Right lobe of liver (tissue), 6 donors: ENCODE measurements around the gene KRT38. TPM values are rescaled to one million over a fixed set of nuclear protein-coding genes. Genes with fewer than 3 reads are reported as not detected.

ENCODE experiments used
- ATAC-seq, 4 donors: fragments of 200-7000 bp; cut with Tn5 transposase; one replicate each; pipeline ENCODE4 v1.9.1; 2020; ENCODE audit warnings: mild to moderate bottlenecking in 4 of 4, moderate library complexity in 4 of 4
- DNase-seq, 3 donors: peaks; one replicate each; pipeline ENCODE4 v3.0.0-alpha.2; 2020
- H3K27ac ChIP-seq, 3 donors: fragments of 200-600 bp; one replicate each; pipeline ENCODE4 v1.8.0; 2022
- H3K27me3 ChIP-seq, 2 donors: fragments of 200-600 bp; one replicate each; pipeline ENCODE4 v1.8.0; 2022
- H3K36me3 ChIP-seq, 4 donors: fragments of 200-600 bp; sonication (generic) in 1 of 4; one replicate each; pipeline versions ENCODE4 v1.5.1 to v1.8.0; 2017 to 2022; ENCODE audit warnings: control low read depth in 1 of 4
- H3K4me1 ChIP-seq, 4 donors: fragments of 200-600 bp; sonication (generic) in 1 of 4; one replicate each; pipeline versions ENCODE4 v1.5.1 to v1.8.0; 2017 to 2022; ENCODE audit warnings: control low read depth in 1 of 4
- H3K4me3 ChIP-seq, 3 donors: fragments of 200-600 bp; one replicate each; pipeline ENCODE4 v1.8.0; 2022
- H3K9me3 ChIP-seq, 4 donors: fragments of 200-600 bp; sonication (generic) in 1 of 4; one replicate each; pipeline versions ENCODE4 v1.5.1 to v1.8.0; 2017 to 2022; ENCODE audit warnings: control low read depth in 1 of 4
- CTCF ChIP-seq, 4 donors: fragments of 200-600 bp in 3 of 4; fragments of 450-650 bp in 1 of 4; IDR thresholded peaks; one replicate each; pipeline versions ENCODE4 v1.5.1 to v1.8.0; 2016 to 2022; ENCODE audit warnings: antibody characterized with exemption in 4 of 4, mild to moderate bottlenecking in 2 of 4
- POLR2A ChIP-seq: fragments of 450-650 bp; IDR thresholded peaks from one replicate; pipeline ENCODE4 v1.6.1; 2017; ENCODE audit warnings: antibody characterized with exemption, mild to moderate bottlenecking
- WGBS: methylation state at CpG from one replicate; pipeline ENCODE4 v1.1.6; 2018; ENCODE audit warnings: low coverage, low lambda C conversion rate; ENCODE audit not compliant: insufficient coverage; ENCODE audit errors: missing lambda C conversion rate; 5-methylcytosine and 5-hydroxymethylcytosine counted together
- intact Hi-C, 2 donors: fragments of 100-400 bp; cut with DNase I; formaldehyde crosslinking; loops; one replicate each; pipeline versions ENCODE4 v1.11.2 to v1.14.1; 2022
- total RNA-seq, 6 experiments: library from RNA; depleted of rRNA in 2 of 6; stranded (reverse); fragments of >200 nt in 2 of 6; fragmentation: NEBNext Ultra II Directional in 3 of 6; extraction: Animal tissue kit (Norgen Biotek cat#: 25700) in 3 of 6; gene quantifications; one replicate each; pipeline versions ENCODE4 v1.1.0 to v1.2.4, GENCODE V29; 2016 to 2023
- donor health status: DM: no; HTN: yes; CAD: no.
- donor health status: DM: no; HTN: no; CAD: no.
- donor health status: DM: no; HTN: no; CAD: no.
- donor health status: DM: no; HTN: yes; CAD: no.
- donor health status: DM: no; HTN: yes; CAD: no.

KRT38 gene
- total RNA-seq, 6 experiments from 2014 or later, result not detected

- H3K27ac ChIP-seq, result no peak overlapping the region
- no peak overlapping the region for H3K4me3 ChIP-seq
- peaks cover 0 to 23% (median 6%) of the 10 kb centered on the region in 4 donors for H3K4me1 ChIP-seq
- no peaks in the 10 kb centered on the region for H3K36me3 ChIP-seq
- DNase-seq, result no peak
- intact Hi-C loops, result no loop called here
- no peaks in the 10 kb centered on the region for H3K9me3 ChIP-seq
- TF ChIP-seq POLR2A (no peak), CTCF (IDR thresholded peaks at IDR 0.05) (no peak)
- no peaks in the 10 kb centered on the region for H3K27me3 ChIP-seq
- ATAC-seq, result no peak
- WGBS, result 80% methylated on average over 4 of the region's 6 CpGs
Measured at GRCh38 chr17:41417127-41417526, 23.7 kb downstream of the KRT38 start.

GRCh38 chr17:41416479-41416878 lies 24.3 kb downstream of the KRT38 start:
- H3K27ac ChIP-seq, result peak overlapping the region in 1 of 3 donors; percentile 29
- H3K4me1 ChIP-seq, result peaks cover 0 to 23% (median 6%) of the 10 kb centered on the region in 4 donors
- peak in 3 of 4 donors; percentile 18 to 46 (median 29) for ATAC-seq
- H3K4me3 ChIP-seq, result no peak overlapping the region
- TF ChIP-seq POLR2A (no peak), CTCF (IDR thresholded peaks at IDR 0.05) (no peak)
- WGBS, result 50% methylated on average over 5 of the region's 5 CpGs
- no peaks in the 10 kb centered on the region for H3K27me3 ChIP-seq
- intact Hi-C loops, result no loop called here
- no peaks in the 10 kb centered on the region for H3K9me3 ChIP-seq
- H3K36me3 ChIP-seq, result no peaks in the 10 kb centered on the region
- no peak for DNase-seq

GRCh38 chr17:41415833-41416335 lies 24.9 kb downstream of the KRT38 start:
- intact Hi-C loops, result no loop called here
- no peaks in the 10 kb centered on the region for H3K9me3 ChIP-seq
- H3K4me1 ChIP-seq, result peaks cover 0 to 23% (median 6%) of the 10 kb centered on the region in 4 donors
- 31% methylated on average over 3 of the region's 3 CpGs for WGBS
- no peaks in the 10 kb centered on the region for H3K27me3 ChIP-seq
- no peaks in the 10 kb centered on the region for H3K36me3 ChIP-seq
- TF ChIP-seq CTCF (IDR thresholded peaks at IDR 0.05) (no peak), POLR2A (no peak)
- H3K27ac ChIP-seq, result peak overlapping the region in 1 of 3 donors; percentile 29
- DNase-seq (peak in 2 of 3 donors; percentile 65 to 68), ATAC-seq (peak; percentile 79 to 93 (median 88))
- H3K4me3 ChIP-seq, result no peak overlapping the region

- H3K9me3 ChIP-seq, result no peaks in the 10 kb centered on the region
- H3K4me3 ChIP-seq, result no peak overlapping the region
- H3K36me3 ChIP-seq, result no peaks in the 10 kb centered on the region
- intact Hi-C loops, result no loop called here
- no peak for TF ChIP-seq CTCF (IDR thresholded peaks at IDR 0.05)
- no peak for TF ChIP-seq POLR2A
- H3K27me3 ChIP-seq, result no peaks in the 10 kb centered on the region
- ATAC-seq, result peak in 1 of 4 donors; percentile 5
- no peak overlapping the region for H3K27ac ChIP-seq
- H3K4me1 ChIP-seq, result peaks cover 0 to 23% (median 6%) of the 10 kb centered on the region in 4 donors
- no peak for DNase-seq
- WGBS, result 48% methylated on average over 4 of the region's 4 CpGs
Measured at GRCh38 chr17:41415411-41415810, 25.4 kb downstream of the KRT38 start.
